HG03175 (cell line): ENCODE data around the gene FETUB.
A peak's percentile ranks its signal among the peaks of the same experiment; 100 is the strongest.

Source experiments
- ATAC-seq: cut with Tn5 transposase; IDR thresholded peaks from one replicate; pipeline ENCODE4 v1.9.1; 2021; ENCODE audit warnings: mild to moderate bottlenecking, moderate library complexity; ENCODE audit not compliant: unreplicated experiment

The FETUB gene

GRCh38 chr3:186612721-186613636 lies 27.2 kb upstream of the FETUB start, which contains the start of gene AHSG:
TSS of gene AHSG (plus strand) at chr3:186613060. CDS start at chr3:186613142, 82 bp downstream.
- ATAC-seq = no peak

- ATAC-seq = no peak
Observed at GRCh38 chr3:186613637-186614265, 26.4 kb upstream of the FETUB start.

- ATAC-seq = no peak
Observed at GRCh38 chr3:186614266-186614596, 26.0 kb upstream of the FETUB start.

GRCh38 chr3:186614597-186615483 lies 25.4 kb upstream of the FETUB start:
- peak; percentile 58 for ATAC-seq

GRCh38 chr3:186616299-186616617 lies 23.9 kb upstream of the FETUB start:
- ATAC-seq = no peak

- ATAC-seq = peak; percentile 90
Observed at GRCh38 chr3:186617036-186617946, 22.9 kb upstream of the FETUB start.

GRCh38 chr3:186618318-186618938 lies 21.8 kb upstream of the FETUB start:
- ATAC-seq = no peak

GRCh38 chr3:186619787-186620212 lies 20.4 kb upstream of the FETUB start:
- ATAC-seq = no peak

- ATAC-seq = no peak
Observed at GRCh38 chr3:186620213-186621092, 19.7 kb upstream of the FETUB start.

GRCh38 chr3:186621894-186622650 lies 18.1 kb upstream of the FETUB start:
- ATAC-seq = no peak

GRCh38 chr3:186622651-186623310 lies 17.4 kb upstream of the FETUB start:
- no peak for ATAC-seq

GRCh38 chr3:186624598-186624997 lies 15.6 kb upstream of the FETUB start:
- no peak for ATAC-seq

- ATAC-seq = no peak
Observed at GRCh38 chr3:186625600-186626042, 14.6 kb upstream of the FETUB start.

- no peak for ATAC-seq
Observed at GRCh38 chr3:186626254-186626847, 13.8 kb upstream of the FETUB start.

- no peak for ATAC-seq
Observed at GRCh38 chr3:186627852-186628414, 12.3 kb upstream of the FETUB start.

GRCh38 chr3:186628756-186629155 lies 11.4 kb upstream of the FETUB start:
- ATAC-seq = no peak
